HG02571 (cell line): ENCODE data around the gene PSEN1.
"Not testable (repeated sequence)": the region's sequence is repeated elsewhere in the genome, so short reads cannot be mapped to it uniquely, and the experiment has no call there.

Experiments
- ATAC-seq: cut with Tn5 transposase; IDR thresholded peaks from one replicate; pipeline ENCODE4 v1.9.1; 2021; ENCODE audit warnings: mild to moderate bottlenecking, moderate library complexity; ENCODE audit not compliant: unreplicated experiment

Gene PSEN1

DNA sequence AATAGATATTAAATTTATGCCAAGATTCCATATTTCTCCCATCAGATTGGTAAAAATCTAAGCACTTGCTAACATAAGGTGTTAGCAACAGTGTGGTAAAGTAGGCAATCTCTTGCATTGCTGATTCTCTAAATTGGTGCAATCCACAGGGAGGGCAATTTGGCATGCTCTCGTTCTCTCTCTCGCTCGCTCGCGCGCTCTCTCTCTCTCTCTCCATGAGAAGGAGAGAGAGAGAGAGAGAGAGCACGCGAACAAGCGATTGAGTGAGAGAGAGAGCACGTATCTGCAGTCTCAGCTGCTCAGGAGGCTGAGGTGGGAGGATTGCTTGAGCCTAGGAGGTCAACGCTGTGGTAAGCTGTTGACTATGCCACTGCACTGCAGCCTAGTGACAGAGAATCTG, 25.9 kb downstream of the PSEN1 start:
- ATAC-seq, result no peak

DNA sequence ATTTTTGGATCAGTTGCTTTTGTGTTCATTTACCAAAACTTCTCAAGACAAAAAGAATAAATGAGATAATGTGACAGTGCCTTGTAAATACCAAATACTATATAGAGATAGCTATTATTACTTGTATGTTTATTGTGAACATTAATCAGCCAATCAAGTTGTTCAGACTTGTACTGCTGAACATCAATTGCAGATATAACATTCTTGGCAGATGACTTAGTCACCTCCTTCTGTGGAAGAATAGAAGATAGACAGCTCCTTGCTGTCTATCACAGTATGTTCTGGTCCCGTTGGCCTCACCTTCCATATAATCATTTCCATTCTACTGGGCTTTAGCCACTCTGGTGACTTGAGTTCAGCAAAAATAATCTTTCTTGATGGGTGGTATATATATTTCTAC, 30.1 kb downstream of the PSEN1 start:
- ATAC-seq, result no peak

DNA sequence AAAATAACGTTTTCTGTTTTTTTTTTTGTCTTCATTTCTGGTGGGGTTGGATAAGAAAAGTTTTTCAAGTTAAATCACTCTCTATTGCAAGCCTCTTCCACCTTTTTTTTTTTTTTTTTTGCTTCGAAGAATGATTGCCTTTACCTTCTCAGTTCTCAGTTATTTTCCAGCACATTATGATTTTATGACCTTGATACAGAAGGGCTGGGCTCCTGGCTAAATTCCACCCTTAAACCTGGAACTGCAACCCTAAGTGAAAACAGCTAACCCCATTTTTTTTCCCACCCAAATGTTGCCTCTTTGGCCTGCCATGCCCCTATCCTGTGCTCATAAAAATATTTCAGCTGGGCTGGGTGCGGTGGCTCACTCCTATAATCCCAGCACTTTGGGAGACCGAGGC, 31.4 kb downstream of the PSEN1 start:
- no peak for ATAC-seq

DNA sequence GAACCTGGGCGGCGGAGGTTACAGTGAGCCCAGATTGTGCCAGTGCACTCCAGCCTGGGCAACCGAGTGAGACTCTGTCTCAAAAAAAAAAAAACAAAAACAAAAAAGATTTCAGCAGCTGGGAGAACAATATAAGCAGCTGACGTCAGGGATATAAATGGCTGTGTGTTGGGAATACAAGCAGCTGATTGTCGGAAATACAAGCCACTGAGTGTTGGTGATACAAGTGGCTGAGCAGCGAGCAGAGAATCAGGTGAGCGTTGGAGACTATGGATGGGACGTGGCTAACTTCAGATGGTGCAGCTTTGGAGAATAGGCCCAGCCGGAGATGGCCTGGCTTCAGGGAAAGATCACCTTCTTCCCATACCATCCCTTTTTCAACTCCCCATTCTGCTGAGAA, 32.0 kb downstream of the PSEN1 start:
- no peak for ATAC-seq

DNA sequence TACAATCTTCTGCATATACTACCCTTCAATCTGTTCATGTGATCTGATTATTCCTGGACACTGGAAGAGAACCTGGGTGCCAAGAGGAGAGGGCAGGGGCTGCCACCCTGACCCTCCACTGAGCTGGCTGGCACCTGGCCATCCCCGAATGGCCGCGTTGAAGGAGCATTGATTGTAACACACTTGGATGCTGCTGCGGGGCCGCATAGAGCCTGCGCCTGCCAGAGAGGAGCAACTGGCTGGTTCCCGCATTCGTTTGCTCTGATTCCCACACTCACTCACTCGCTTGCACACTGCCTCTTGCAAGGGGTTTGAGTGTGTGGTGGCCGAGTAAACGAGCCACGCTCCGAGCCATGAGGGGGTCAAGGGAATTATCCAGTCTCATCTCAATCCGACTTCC, 32.4 kb downstream of the PSEN1 start:
- no peak for ATAC-seq

DNA sequence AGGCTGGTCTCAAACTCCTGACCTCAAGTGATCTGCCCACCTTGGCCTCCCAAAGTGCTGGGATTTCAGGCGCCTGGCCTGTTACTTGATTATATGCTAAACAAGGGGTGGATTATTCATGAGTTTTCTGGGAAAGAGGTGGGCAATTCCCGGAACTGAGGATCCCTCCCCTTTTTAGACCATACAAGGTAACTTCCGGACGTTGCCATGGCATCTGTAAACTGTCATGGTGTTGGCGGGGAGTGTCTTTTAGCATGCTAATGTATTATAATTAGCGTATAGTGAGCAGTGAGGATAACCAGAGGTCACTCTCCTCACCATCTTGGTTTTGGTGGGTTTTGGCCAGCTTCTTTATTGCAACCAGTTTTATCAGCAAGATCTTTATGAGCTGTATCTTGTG, 33.5 kb downstream of the PSEN1 start:
- not testable (repeated sequence) for ATAC-seq

DNA sequence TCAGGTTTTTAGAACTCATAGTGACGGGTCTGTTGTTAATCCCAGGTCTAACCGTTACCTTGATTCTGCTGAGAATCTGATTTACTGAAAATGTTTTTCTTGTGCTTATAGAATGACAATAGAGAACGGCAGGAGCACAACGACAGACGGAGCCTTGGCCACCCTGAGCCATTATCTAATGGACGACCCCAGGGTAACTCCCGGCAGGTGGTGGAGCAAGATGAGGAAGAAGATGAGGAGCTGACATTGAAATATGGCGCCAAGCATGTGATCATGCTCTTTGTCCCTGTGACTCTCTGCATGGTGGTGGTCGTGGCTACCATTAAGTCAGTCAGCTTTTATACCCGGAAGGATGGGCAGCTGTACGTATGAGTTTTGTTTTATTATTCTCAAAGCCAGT, 34.4 kb downstream of the PSEN1 start:
- ATAC-seq, result no peak

DNA sequence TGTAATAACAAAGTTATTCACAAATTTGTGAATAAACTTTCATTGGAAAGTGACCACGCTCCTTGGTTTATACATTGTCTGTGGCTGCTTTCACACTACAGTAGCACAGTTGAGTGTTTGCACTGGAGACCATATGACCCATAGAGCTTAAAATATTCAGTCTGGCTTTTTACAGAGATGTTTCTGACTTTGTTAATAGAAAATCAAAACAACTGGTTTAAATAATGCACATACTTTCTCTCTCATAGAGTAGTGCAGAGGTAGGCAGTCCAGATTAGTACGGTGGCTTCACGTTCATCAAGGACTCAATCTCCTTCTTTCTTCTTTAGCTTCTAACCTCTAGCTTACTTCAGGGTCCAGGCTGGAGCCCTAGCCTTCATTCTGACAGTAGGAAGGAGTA, 36.2 kb downstream of the PSEN1 start:
- ATAC-seq, result no peak

DNA sequence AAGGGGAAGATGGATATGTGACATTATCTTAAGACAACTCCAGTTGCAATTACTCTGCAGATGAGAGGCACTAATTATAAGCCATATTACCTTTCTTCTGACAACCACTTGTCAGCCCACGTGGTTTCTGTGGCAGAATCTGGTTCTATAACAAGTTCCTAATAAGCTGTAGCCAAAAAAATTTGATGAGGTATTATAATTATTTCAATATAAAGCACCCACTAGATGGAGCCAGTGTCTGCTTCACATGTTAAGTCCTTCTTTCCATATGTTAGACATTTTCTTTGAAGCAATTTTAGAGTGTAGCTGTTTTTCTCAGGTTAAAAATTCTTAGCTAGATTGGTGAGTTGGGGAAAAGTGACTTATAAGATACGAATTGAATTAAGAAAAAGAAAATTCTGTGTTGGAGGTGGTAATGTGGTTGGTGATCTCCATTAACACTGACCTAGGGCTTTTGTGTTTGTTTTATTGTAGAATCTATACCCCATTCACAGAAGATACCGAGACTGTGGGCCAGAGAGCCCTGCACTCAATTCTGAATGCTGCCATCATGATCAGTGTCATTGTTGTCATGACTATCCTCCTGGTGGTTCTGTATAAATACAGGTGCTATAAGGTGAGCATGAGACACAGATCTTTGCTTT, 36.9 kb downstream of the PSEN1 start:
- ATAC-seq, result no peak

DNA sequence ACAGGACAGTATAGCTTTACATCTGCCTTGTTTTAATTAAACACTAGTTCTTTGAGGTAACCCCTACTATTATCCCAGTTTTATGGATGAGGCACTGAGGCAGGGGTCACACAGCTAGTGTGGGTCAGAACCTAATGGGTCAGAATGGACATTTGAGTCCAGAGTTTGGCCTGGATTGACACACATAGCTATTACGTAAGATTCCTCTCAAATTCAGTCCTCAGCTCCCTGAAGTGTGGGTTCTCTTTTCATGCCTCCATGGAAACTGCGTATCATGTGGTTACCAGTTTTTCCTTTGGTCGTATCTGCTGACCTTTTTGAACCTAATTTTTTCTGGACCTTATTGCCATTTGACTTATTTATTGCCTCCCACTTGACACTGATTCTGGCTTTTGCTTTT, 40.4 kb downstream of the PSEN1 start:
- no peak for ATAC-seq

DNA sequence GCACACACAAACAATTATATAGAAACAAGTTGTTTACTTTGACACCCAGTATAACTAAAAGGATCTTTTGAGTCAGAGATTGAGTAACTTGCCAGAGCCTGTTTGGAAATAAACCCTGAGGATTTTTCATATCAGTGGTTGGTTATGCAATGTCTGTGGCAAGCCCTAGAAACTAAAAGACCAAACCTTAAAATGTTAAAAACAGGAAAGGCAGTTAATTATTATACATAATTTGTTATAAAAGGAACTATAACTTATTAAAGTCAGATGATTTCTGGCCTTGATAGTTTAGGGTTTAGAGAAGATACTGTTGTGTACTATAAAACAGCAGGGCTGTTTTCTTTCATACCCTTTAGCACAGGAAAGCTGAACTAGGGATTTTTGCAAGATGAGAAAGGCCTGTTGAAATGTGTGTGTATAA, 44.1 kb downstream of the PSEN1 start:
- no peak for ATAC-seq

DNA sequence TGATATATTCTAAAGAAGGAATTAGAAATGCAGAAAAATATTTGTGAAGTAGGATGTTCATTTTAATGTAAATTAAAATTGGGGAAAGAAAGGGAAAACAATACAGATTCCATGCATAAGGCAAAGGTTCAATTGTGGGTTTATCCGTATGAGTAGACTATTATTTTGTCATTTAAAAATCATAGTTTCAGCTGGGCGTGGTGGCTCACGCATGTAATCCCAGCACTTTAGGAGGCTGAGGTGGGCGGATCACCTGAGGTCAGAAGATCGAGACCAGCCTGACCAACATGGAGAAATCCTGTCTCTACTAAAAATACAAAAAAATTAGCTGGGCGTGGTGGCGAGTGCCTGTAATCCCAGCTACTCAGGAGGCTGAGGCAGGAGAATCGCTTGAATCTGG, 44.7 kb downstream of the PSEN1 start:
- ATAC-seq, result not testable (repeated sequence)

DNA sequence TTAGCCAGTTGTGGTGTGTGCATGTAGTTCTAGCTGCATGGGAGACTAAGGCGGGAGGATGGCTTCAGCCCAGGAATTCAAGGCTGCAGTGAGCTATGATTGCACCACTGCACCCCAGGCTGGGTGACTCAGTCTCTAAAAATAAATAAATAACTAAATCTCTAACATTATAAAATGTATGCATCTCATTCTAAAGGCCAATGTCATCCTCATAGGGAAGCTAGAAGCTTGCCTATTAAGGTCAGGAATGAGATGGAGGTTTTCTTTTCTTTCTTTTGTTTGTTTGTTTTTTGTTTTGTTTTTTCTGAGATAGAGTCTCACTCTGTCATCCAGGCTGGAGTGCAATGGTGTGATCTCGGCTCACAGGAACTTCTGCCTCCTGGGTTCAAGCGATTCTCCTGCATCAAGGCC, 52.2 kb downstream of the PSEN1 start:
- ATAC-seq, result no peak

DNA sequence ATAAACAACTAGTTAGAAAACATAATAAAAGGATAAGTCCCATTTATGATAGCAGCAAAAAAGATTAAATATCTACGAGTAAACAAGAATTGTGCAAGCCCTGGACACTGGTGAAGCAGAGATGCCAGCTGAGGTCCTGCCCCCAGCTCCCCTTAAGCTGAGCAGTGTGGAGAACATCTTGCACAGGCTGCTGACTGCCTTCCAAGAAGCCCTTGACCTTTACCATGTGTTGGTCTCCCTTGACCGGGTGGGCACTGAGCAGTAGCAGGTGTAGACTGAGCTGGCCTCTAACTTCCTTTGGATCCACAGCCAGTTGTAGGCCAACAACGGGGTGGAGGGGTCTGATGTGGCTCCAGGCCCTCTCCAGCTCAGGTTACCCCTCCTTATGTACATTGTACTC, 53.3 kb downstream of the PSEN1 start:
- no peak for ATAC-seq

DNA sequence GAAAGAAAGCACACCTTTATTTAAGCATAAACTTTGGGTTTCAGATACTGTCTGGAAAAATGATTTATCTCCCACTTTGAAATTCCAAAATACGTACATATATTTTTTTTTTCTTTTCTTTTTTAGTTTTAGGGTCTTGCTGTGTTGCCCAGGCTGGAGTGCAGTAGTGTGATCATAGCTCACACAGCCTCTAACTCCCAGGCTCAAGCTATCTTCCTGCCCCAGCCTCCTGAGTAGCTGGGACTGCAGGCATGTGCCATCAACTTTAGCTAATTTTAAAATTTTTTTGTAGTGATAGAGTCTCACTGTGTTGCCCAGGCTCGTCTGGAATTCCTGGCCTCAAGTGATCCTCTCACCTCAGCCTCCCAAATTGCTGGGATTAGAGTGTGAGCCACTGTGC, 55.1 kb downstream of the PSEN1 start:
- ATAC-seq, result no peak

DNA sequence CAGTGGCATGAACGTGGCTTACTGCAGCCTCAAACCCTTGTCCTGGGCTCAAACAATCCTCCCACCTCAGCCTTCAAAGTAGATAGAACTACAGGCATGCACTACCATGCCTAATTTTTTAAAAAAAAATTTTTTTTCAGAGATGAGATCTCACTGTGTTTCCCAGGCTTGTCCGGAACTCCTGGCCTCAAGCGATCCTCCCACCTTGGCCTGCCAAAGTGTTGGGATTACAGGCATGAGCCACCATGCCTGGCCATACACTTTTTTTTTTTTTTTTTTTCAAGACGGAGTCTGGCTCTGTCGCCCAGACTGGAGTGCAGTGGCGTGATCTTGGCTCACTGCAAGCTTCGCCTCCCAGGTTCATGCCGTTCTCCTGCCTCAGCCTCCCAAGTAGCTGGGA, 58.0 kb downstream of the PSEN1 start:
- ATAC-seq, result not testable (repeated sequence)

DNA sequence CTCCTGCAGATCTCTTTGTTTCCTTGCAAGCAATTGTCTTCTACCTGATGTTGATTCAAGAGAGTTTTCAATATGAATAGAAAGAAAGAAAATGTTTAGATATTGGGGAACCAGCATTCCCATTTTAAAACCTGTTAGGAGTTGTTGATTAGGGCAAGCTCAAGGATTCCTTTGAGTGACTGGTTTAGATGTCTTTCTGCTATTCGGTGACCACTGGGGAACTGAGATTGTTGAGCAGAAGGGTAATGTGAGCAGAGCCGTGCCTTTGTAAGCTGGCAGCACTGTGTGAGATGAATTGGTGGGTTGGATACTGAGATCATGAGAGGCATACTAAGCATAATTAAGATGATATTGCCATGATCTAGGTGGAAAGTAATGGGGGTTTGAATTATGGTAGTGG, 61.9 kb downstream of the PSEN1 start:
- no peak for ATAC-seq

DNA sequence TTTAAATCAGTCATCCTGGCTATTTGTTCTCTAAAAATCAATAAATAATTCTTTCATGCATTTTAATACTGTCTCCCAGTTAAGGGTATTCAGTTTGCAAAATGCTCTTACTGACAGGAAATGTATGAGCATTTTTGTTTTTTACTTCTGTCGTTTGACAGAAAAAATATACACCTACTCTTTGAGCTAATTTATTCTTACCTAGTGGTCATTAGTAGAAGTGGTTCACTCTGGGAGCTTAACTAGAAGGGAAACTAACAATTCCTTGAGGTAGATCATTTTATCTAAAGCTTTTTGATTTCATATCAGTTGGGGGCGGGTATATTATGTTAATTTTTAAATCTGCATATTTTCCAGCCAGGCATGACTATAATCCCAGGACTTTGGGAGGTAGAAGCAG, 67.2 kb downstream of the PSEN1 start:
- no peak for ATAC-seq

DNA sequence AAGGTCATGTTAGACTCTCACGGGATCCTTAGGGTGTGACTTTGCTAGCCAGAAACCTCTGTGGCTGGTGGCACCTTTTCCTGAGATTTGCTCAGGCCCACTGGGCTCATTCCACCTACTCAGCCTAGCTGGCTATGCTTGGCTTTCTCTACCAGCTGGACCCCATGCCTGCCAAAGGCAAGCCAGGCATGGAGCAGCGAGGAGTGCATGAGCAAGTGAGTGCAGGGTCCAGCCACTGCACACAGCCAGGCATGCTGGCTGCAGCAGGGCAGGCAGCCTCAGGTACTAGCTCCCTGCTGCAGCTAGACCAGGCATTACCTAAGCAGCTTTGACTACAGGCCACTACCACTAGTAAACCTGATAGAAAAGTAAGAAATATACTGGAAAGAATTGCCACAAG, 71.3 kb downstream of the PSEN1 start:
- no peak for ATAC-seq

DNA sequence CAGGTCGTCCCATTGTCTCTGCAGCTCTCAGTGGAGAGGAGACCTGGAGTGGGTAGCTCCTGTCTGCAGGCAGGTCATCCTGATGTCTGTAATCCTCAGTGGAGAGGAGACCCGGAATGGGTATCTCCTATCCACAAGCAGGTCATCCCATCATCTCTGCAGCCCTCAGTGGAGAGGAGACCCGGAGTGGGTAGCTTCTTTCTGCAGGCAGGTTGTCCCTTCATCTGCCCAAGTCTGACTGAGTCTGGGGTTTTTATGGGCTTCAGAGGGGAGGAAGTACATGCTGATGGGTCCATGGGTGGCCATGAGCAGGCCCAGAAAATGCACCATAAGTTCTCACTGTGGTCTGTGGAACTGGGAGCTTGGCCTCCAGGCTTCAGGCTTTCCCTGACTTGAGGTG, 72.1 kb downstream of the PSEN1 start:
- ATAC-seq, result no peak

DNA sequence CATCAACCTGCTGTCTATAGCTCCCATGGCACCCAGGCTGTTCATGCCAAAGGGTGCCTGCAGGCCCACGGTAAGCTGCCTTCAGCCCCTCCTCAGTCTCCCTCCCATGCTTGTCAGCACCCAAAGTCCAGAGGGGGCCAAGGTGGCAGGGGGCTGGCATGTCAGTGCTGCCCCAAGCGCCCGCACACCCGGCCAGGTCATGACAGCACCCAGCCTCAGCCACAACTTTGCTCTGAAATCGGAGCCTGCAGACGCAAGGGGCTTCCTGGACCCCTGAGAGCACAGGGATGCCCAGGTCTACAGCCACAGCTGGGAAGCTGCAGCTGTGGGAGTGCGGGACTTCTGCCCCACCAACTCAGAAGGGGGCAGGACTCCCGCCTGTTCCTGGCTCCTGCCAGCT, 72.5 kb downstream of the PSEN1 start:
- no peak for ATAC-seq

DNA sequence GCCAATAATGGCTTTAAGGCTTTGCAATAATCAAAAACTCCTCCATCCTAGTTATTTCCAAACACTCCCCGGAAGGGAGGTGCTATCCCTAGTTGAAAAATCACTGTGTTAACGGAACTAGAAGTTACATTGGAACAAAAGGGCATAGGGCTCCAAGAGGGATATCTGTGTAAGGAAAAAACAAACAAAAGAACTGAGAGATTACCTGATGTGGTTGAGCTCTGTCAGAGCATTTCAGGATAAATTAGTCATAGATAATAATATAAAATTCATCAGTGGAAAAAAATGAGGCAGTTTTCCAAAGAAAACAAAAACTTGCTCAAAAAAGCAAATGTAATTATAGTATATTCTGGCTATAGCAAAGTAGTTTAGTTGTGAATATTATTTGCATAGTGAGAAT, 73.6 kb downstream of the PSEN1 start:
- no peak for ATAC-seq

DNA sequence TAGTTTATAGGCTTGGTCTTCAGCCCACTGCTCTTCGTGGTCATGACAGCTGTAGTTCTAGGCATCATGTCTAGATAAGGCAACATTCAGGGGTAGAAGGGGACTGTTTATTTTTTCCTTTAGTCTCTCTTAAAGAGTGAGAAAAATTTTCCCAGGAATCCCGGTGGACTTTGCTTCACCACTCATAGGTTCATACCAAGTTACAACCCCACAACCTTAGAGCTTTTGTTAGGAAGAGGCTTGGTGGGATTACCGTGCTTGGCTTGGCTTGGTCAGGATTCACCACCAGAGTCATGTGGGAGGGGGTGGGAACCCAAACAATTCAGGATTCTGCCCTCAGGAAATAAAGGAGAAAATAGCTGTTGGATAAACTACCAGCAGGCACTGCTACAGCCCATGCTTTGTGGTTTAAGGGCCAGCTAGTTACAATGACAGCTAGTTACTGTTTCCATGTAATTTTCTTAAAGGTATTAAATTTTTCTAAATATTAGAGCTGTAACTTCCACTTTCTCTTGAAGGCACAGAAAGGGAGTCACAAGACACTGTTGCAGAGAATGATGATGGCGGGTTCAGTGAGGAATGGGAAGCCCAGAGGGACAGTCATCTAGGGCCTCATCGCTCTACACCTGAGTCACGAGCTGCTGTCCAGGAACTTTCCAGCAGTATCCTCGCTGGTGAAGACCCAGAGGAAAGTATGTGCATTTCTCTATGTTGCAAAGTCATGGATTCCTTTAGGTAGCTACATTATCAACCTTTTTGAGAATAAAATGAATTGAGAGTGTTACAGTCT, 75.1 kb downstream of the PSEN1 start:
- no peak for ATAC-seq
